ENCODE measurements around the gene EFCAB13.

The EFCAB13 gene

GRCh38 chr17:47310186-47310733, 13.5 kb upstream of the EFCAB13 start:
- Mint-ChIP-seq H3K9me3 (no peaks in the 10 kb centered on the region), H3K27me3 (no peaks in the 10 kb centered on the region), H3K4me3 (no peak overlapping the region), H3K4me1 (peaks cover 12% of the 10 kb centered on the region), H3K27ac (peak overlapping the region in 1 of 2 donors; percentile 63)
- ATAC-seq (no peak), DNase-seq (no peak)

DNA sequence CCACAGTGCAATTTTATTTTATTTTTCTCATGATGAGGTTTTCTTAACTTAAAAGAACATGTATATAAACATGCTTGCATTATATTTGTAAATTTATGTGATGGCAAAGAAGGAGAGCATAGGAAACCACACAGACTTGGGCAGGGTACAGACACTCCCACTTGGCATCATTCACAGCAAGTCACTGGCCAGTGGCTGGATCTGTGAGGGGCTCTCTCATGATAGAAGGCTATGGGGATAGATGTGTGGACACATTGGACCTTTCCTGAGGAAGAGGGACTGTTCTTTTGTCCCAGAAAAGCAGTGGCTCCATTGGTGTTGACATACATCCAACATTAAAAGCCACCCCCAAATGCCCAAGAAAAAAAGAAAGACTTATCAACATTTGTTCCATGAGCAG, 12.3 kb upstream of the EFCAB13 start:
- Mint-ChIP-seq H3K27ac (peak overlapping the region in 1 of 2 donors; percentile 21), H3K4me3 (no peak overlapping the region), H3K27me3 (no peaks in the 10 kb centered on the region), H3K4me1 (peaks cover under 1% of the 10 kb centered on the region), H3K9me3 (no peaks in the 10 kb centered on the region)
- DNase-seq = no peak
- no peak for ATAC-seq

DNA sequence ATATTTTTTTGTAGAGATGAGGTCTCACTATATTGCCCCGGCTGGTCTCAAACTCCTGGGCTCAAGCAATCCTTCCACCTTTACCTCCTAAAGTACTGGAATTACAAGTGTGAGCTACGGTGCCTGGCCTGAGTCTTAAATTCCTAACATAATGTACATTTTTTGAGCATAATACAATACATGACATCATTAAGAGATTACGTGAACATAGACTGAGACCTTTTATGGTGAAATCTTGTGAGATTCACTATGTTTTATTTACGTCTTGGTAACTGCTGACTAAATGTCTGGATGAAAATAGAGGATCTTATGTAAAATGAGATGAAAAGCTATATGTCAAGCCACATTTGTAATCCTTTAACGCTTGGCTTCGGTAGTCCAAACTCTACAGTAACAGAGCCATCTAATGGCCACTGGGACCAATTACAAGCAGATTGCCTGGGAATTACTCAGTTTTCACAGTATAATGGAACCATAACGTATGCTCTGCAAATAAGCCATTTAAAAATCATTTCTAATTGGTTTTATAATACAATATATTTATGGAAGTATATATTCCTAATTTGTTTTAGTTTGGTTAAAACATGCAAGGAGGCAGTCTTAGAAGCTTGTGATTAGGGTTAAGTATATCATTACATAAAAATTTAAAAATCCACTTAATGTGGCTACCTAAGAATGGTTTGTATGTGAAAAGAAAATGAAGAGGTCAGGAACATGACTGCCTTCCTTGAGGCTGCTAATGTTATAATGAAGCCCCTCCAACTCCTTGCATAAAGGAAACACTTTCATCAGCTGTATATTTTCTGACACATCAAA, 8.1 kb upstream of the EFCAB13 start:
- ATAC-seq (peak; percentile 72), DNase-seq (peak; percentile 11 to 29)
- Mint-ChIP-seq H3K4me3 (no peak overlapping the region), H3K27ac (no peak overlapping the region), H3K9me3 (no peaks in the 10 kb centered on the region), H3K27me3 (no peaks in the 10 kb centered on the region), H3K4me1 (no peaks in the 10 kb centered on the region)

GRCh38 chr17:47316311-47316710, 7.4 kb upstream of the EFCAB13 start:
- Mint-ChIP-seq H3K9me3 (peaks cover 4 to 5% of the 10 kb centered on the region in 2 donors), H3K4me1 (no peaks in the 10 kb centered on the region), H3K27ac (no peak overlapping the region), H3K27me3 (no peaks in the 10 kb centered on the region), H3K4me3 (no peak overlapping the region)
- DNase-seq = no peak
- no peak for ATAC-seq

DNA sequence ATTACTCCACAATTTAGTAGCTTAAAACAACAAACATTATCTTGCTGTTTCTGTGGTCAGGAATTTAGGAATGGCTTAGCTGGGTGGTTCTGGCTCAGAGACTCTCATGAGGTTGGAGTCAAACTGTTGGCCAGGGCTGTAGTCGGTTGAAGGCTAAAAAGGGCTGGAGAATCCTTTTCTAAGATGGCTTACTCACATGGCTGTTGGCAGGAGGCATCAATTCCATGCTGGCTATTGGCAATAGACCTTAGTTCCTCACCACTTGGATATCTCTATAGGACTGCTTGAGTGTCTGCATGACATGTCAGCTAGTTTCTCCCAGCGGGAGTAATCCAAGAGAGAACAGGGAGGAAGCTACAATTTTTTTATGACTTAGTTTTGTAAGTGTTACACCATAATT, 6.6 kb upstream of the EFCAB13 start:
- Mint-ChIP-seq H3K27ac (no peak overlapping the region), H3K9me3 (peaks cover 6 to 7% of the 10 kb centered on the region in 2 donors), H3K4me1 (no peaks in the 10 kb centered on the region), H3K4me3 (no peak overlapping the region), H3K27me3 (no peaks in the 10 kb centered on the region)
- no peak for ATAC-seq
- DNase-seq = no peak

DNA sequence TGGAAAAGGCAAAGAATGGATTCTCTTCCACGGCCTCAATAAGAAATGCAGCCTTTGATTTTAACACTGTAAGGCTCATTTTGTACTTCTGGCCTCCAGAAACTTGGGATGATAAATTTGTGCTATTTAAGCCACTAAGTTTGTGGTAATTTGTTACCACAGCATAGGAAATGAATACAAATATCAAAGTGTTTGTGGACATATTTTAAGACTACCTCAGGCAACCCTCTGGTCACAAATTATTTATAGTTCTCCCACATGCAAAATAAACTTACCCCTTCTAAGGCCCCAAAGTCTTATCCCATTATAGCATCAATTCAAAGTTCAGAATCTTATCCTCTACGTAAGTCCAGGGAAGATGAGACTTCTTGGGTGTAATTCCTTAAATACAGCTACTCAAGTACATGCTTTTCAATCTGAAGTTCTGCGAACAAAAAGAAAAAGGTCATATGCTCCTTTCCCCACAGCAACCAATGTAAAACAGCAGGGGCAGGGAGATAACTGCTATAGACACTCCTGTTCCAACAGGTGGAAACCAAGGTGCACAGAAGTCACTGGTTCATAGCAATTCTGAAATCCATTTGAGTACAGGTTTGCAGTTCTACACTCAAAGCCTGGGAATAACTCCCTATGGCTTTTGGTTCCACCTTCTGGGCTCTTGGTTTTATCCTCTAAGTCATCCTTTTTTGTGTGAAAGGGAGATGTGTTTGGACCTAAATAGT, 5.4 kb upstream of the EFCAB13 start:
- DNase-seq = no peak
- peaks cover 6 to 7% of the 10 kb centered on the region in 2 donors for H3K9me3 Mint-ChIP-seq
- H3K4me1 Mint-ChIP-seq = peaks cover 6% of the 10 kb centered on the region
- H3K27ac Mint-ChIP-seq = no peak overlapping the region
- peaks cover 10% of the 10 kb centered on the region for H3K27me3 Mint-ChIP-seq
- no peak for ATAC-seq
- H3K4me3 Mint-ChIP-seq = no peak overlapping the region

DNA sequence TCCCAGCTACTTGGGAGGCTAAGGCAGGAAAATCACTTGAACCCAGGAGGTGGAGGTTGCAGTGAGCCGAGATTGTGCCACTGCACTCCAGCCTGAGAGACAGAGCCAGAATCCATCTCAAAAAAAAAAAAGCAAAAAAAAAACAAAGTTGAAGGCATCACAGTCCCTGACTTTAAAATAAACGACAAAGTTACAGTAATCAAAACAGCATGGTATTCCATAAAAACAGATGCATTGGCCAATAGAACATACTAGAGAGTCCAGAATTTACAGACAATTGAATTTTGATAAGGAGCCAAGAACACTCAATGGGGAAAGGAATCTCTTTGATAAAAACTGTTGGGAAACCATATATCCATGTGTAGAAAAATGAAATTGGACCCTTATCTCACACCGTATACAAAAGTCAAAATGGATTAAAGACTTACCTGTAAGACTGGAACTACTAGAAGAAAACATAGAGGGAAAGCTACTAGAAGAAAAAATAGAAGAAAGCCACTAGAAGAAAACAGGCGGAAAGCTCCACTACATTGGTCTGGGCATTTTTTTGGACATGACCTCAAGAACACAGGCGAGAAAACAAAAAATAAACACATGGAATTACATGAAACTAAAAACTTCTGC, 2.8 kb upstream of the EFCAB13 start:
- peaks cover 10% of the 10 kb centered on the region for H3K27me3 Mint-ChIP-seq
- H3K27ac Mint-ChIP-seq = no peak overlapping the region
- peaks cover 26% of the 10 kb centered on the region for H3K4me1 Mint-ChIP-seq
- no peak for ATAC-seq
- H3K9me3 Mint-ChIP-seq = peaks cover 6 to 7% of the 10 kb centered on the region in 2 donors
- no peak for DNase-seq
- H3K4me3 Mint-ChIP-seq = no peak overlapping the region

GRCh38 chr17:47324224-47325020, 667 bp downstream of the EFCAB13 start:
- H3K4me3 Mint-ChIP-seq = peak overlapping the region; percentile 91 to 99
- peak; percentile 83 for ATAC-seq
- H3K4me1 Mint-ChIP-seq = peaks cover 26% of the 10 kb centered on the region

GRCh38 chr17:47325176-47325575, 1.4 kb downstream of the EFCAB13 start:
- Mint-ChIP-seq H3K27me3 (peaks cover 10% of the 10 kb centered on the region), H3K9me3 (peaks cover 6 to 7% of the 10 kb centered on the region in 2 donors), H3K4me1 (peaks cover 26% of the 10 kb centered on the region), H3K27ac (peak overlapping the region in 1 of 2 donors; percentile 87), H3K4me3 (peak overlapping the region; percentile 49 to 99)
- ATAC-seq (no peak), DNase-seq (no peak)

More at GRCh38 chr17:47324224-47325020, 667 bp downstream of the EFCAB13 start:
- peaks cover 6 to 7% of the 10 kb centered on the region in 2 donors for H3K9me3 Mint-ChIP-seq
- peaks cover 10% of the 10 kb centered on the region for H3K27me3 Mint-ChIP-seq
- peak overlapping the region; percentile 87 to 97 for H3K27ac Mint-ChIP-seq
- peak; percentile 64 to 73 for DNase-seq

- Mint-ChIP-seq H3K4me3 (no peak overlapping the region), H3K27ac (no peak overlapping the region), H3K4me1 (peaks cover 2% of the 10 kb centered on the region), H3K9me3 (no peaks in the 10 kb centered on the region), H3K27me3 (no peaks in the 10 kb centered on the region)
- ATAC-seq (no peak), DNase-seq (no peak)
Measured at GRCh38 chr17:47330548-47330947, 6.8 kb downstream of the EFCAB13 start.

DNA sequence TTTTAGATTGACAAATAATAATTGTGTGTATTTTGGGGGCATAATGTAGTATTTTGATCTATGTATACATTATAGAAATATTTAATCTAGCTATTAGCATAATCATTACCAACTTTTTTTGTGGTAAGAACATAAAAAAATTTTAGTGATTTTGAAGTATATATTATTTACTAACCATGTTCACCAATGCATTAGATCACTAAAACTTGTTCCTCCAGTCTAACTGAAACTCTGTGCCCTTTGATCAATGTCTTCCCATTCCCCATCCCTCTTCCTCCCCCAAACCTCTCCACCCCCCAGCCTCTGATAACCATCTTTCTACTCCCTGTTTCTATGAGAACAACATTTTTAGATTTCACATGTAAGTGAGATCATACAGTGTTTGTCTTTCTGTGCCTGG, 8.5 kb downstream of the EFCAB13 start:
- Mint-ChIP-seq H3K4me1 (no peaks in the 10 kb centered on the region), H3K27ac (no peak overlapping the region), H3K9me3 (no peaks in the 10 kb centered on the region), H3K27me3 (no peaks in the 10 kb centered on the region), H3K4me3 (no peak overlapping the region)
- DNase-seq = no peak
- ATAC-seq = no peak

GRCh38 chr17:47335101-47335936, 11.6 kb downstream of the EFCAB13 start:
- no peak for DNase-seq
- no peaks in the 10 kb centered on the region for H3K4me1 Mint-ChIP-seq
- no peaks in the 10 kb centered on the region for H3K9me3 Mint-ChIP-seq
- no peak overlapping the region for H3K4me3 Mint-ChIP-seq
- ATAC-seq = no peak
- H3K27me3 Mint-ChIP-seq = no peaks in the 10 kb centered on the region
- no peak overlapping the region for H3K27ac Mint-ChIP-seq

DNA sequence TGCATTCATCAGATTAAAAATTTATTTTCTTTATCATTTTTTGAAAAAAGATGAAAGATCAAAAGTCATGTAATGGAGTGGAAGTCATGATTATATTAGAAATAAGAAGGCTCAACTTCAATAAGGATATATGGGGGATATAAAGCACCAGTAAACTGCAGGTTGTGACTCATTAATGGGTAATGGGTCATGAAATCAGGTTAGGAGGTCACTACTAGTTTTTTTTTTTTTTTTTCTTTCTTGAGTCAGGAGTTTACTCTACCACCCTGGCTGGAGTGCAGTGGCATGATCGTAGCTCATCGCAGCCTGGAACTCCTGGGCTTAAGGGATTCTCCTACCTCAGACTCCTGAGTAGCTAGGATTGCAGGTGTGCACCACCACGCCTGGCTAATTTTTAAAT, 14.3 kb downstream of the EFCAB13 start:
- Mint-ChIP-seq H3K9me3 (no peaks in the 10 kb centered on the region), H3K27ac (no peak overlapping the region), H3K4me1 (no peaks in the 10 kb centered on the region), H3K27me3 (no peaks in the 10 kb centered on the region), H3K4me3 (no peak overlapping the region)
- DNase-seq = no peak
- no peak for ATAC-seq

DNA sequence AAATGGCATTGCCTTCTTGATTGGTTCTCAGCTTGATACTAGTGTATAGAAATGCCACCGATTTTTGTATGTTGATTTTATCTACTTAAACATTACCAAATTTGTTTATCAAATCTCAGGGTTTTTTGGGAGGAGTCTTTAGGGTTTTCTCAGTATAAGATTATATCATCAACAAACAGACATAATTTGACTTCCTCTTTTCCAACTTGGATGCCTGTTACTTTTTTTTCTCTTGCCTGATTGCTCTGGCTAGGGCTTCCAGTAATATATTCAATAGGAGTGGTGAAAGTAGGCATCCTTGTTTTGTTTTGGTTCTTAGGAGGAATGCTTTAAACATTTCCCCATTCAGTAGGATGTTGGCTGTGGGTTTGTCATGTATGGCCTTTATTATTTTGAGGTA, 29.1 kb downstream of the EFCAB13 start:
- ATAC-seq = no peak
- no peak for DNase-seq
- Mint-ChIP-seq H3K4me3 (no peak overlapping the region), H3K27ac (no peak overlapping the region), H3K27me3 (no peaks in the 10 kb centered on the region), H3K4me1 (peaks cover 6% of the 10 kb centered on the region), H3K9me3 (no peaks in the 10 kb centered on the region)
